Measurements from ENCODE around the gene TTC3.

The TTC3 gene

DNA sequence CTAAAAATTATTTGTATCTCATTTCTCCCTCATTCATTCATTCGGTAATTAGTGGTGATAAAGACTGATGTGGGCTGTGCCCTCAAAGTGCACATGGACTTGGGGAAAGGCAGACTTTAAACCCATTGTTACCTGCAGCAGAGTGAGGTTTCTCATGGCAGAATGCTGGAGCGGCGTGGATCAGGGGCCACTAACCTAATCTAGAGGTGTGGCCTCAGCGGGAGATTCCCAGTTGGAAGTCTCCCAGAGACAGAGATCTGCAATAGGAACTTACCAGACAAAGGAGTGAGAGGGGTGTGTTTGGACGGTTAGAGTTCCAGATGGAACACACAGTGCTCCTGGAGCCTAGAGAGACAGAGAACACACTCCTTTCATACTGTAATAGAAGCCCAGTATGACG is 120.6 kb downstream of the TTC3 start:
- DNase-seq (ENCODE audit: low read depth in 2 of 2), result no peak

DNA sequence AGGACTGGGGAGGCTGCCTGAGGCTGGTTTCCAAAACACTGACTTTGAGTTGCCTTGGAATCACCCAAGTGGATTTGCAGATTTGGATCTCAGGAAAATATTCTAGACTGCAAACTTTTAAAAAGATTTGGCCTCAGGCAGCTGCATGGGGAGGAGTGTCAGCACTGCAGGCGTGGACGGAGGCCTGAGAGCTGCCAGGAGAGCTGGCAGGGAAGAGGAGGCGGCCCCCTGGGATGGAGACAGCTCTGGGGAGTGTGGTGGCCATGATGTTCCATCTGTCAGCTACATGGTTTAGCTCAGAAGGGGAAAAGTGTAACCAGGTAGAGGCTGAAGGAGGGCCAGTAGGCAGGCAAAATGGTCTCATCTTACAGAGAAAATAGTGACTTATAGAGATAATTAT is 122.0 kb downstream of the TTC3 start:
- no peak for DNase-seq (ENCODE audit: low read depth in 2 of 2)

GRCh38 chr21:37195610-37196009 is 122.6 kb downstream of the TTC3 start:
- DNase-seq (ENCODE audit: low read depth in 2 of 2), result no peak

- no peak for DNase-seq (ENCODE audit: low read depth in 2 of 2)
Observed at GRCh38 chr21:37196847-37197246, 123.8 kb downstream of the TTC3 start.

- no peak for DNase-seq (ENCODE audit: low read depth in 2 of 2)
Observed at GRCh38 chr21:37197746-37198145, 124.7 kb downstream of the TTC3 start.

- DNase-seq (ENCODE audit: low read depth in 2 of 2), result no peak
Observed at GRCh38 chr21:37199057-37199924, 126.2 kb downstream of the TTC3 start.

DNA sequence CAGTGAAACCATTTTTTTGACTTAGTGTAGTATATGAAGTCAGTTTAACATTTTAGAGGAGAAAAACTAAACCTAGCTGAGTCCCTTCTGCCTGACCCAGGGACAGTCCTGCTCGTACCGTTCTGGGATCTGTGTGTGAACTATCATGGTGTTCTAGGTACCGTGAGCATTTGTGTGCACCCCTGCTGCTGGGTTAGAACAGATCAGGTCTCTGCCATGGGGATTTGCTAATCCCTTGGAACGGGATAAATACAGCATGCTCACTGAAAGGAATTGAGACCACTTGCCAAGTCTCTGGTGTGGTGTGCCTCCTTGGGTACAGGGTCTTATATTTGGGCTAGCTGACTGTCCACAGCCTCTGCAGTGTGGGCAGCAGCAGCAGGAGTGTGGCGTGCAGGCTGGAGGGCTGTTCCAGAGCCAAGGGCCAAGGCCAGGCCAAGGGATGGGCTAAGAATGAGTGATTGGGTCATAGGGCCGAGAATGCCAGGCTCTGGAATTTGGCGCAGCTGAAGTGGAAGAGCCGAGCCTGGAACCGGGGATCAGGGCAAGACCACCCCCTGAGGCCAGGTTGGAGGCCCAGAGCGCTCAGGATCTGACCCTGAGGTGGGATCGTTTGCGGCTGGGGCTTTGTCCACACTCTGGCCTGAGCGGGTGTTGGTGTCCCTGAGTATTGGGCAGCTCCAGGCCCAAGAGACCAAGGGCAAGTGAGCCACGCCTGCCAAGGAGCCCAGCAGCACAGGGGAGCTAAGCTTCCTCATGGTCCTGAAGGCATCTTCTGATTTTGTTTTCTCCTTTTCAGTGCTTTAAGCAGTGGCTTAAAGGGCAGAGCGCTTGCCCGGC is 127.8 kb downstream of the TTC3 start:
- no peak for DNase-seq (ENCODE audit: low read depth in 2 of 2)

DNA sequence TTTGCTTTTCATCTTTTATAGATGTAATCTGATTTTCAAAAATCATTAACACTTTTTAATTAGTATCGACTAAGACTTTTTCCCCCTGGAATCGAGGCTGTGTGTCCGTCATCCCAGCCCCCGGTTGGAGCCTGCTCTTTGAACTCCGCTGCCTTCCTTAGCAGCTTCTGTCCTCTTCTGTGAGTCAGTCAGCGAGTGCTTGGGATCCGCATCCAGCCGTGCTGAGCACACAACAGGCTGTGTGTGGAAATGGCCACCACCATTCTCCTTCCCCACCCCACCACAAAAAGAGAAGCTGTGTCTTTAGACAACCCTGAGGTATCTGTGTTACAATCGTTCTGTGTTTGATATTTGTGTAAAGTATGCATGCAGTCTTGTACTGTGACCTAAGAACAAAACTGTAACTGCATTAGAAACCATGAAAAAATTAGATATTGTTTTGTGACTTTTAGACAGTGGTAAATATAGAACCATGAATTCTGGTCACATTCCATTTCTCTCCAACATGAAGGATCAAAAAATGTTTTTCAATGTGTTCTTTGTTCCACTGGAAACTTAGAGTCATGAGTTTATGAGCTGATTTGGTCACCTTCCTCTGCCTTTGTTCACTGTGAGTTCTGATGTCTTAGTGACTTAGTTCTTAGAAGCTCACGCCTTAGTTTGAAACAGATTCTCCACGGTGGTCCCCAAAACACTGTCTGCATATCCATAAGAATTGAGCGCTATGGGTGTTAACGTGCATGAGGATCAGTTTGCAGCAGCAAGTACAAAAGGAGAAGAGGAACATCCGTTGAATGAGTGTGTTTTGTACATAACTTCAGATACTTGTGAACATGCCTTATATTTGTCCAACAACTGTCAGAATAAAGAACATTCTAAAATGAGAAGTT is 129.4 kb downstream of the TTC3 start:
- no peak for DNase-seq (ENCODE audit: low read depth in 2 of 2)

GRCh38 chr21:37204580-37204979 is 131.5 kb downstream of the TTC3 start:
- DNase-seq (ENCODE audit: low read depth in 2 of 2), result no peak

DNA sequence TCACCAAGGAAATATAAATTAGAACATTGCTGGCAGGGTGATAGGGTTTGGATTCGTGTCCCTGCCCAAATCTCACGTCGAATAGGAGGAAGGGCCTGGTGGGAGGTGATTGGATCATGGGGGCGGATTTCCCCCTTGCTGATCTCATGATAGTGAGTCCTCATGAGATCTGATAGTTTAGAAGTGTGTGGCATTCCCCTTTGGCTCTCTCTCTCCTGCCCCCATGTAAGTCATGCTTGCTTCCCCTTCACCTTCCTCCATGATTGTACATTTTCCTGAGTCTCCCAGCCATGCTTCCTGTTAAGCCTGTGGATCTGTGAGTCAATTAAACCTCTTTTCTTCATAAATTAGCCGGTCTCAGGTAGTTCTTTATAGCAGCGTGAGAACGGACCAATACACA is 133.4 kb downstream of the TTC3 start:
- DNase-seq (ENCODE audit: low read depth in 2 of 2), result no peak

DNA sequence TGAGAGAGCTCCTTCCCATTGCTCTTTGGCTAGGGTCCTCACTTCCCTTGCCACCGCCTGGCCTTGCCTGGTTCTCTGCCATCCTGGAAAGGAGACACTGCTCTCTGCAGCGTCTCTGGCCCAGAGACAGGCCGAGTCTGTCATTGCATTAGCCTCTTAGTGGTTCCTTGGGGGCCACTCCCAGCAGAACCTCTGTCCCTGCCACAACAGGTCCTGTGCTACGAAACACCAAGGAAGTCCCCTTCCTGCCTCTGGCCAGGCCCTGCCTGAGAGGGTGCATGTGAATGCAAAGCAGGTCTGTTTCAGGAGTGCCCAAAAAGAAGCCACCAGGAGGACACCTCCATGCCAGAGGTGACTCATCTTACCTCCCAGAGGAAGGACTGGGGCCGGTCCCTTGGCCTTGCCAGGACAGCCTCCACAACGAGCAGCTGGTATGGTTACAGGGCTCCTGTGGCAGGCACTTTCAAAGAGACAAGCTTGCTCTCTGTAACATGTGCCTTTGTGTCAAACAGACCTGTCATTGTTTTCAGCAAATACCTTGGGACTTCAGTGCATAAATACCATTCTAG is 134.5 kb downstream of the TTC3 start:
- no peak for DNase-seq (ENCODE audit: low read depth in 2 of 2)

DNA sequence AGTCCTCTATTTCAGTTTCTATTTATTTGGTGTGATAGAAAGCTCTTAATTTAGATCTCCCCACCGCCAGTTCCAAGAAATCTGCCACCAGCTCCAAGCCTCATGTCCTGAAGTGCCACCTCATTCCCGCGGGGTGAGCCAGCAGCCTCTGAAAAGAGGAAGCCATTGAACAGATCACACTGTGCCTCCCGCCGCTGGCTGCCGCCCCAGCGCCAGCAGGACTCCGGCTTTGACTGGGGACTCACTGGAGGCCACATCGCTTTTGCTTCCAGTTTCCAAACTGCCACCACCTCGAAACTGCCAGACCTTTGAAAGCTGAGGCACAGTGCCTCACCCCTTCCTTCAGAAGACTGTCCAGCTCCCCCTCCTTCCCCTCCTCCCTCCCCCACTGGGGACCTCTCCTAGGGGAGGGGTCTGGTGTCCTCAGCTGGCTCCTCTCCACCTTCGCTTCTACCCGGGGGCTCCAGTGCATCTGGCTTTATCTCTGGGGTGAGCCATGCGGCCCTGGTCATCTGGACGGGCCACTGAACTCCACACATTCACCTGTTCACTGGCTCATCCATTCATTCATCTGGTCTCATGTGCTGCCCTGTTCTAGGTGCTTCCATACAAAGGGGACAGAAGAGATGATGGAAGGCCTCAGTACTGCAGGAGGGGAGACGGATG is 135.1 kb downstream of the TTC3 start:
- no peak for DNase-seq (ENCODE audit: low read depth in 2 of 2)

DNA sequence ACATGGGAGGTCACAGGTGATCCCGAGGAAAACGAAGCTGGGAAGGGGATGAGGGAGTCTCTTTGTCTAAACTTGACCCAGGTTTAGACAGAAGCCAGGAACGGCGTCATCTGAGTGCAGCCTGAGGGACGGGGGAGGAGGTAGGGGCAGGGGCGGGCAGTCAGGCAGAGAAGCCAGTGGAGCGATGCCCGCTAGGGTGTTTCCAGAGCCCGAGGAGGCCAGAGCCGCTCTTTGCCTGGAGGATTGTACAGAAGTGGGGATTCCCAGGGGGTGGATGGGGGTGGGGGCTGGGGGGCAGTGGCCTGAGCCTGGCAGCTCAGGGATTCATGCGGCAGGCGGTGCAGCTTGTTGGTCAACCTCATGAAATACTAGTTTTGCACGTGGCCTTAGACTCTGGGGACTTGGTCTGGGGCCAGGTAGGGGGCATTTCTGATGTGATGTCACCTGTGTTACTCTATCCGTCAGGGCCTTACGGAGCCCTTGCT is 135.7 kb downstream of the TTC3 start:
- no peak for DNase-seq (ENCODE audit: low read depth in 2 of 2)

GRCh38 chr21:37210130-37210529 is 137.1 kb downstream of the TTC3 start:
- DNase-seq (ENCODE audit: low read depth in 2 of 2), result no peak

DNA sequence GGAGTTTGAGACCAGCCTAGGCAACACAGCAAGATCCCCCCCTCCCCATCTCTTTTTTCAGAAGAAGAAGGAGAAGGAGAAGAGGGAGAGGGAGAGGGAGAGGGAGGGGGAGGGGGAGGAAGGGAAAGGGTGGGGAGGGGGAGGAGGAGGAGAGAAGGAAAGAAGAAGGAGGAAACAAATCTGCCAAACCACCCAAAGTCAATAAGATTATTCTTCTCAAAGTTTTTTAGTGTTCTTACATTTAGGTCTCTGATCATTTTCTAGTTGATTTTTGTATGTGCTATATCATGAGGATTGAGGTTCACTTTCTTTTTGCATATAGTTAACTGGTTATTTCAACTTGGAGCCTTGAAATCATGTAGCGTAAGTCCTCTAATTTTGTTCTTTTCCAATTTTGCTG is 137.7 kb downstream of the TTC3 start:
- DNase-seq (ENCODE audit: low read depth in 2 of 2), result no peak

DNA sequence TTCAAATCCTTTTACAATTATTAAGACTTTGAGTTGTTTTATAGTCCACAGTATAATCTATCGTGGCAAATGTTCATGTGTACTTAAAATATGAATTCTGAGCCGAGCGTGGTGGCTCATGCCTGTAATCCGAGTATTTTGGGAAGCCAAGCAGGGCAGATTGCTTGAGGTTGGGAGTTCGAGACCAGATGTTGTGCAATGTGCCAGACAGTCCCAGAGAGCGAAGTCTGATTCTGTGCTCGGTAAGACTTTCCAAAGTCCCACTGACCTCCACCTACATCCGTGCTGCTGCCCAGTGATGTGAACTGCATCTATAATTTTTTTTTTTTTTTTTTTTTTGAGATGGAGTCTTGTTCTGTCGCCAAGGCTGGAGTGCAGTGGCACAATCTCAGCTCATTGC is 141.9 kb downstream of the TTC3 start:
- DNase-seq (ENCODE audit: low read depth in 2 of 2), result no peak

GRCh38 chr21:37219761-37220432 is 146.8 kb downstream of the TTC3 start:
- no peak for DNase-seq (ENCODE audit: low read depth in 2 of 2)

- DNase-seq (ENCODE audit: low read depth in 2 of 2), result no peak
Observed at GRCh38 chr21:37220433-37220980, 147.5 kb downstream of the TTC3 start.

- DNase-seq (ENCODE audit: low read depth in 2 of 2), result peak; percentile 94 to 96
Observed at GRCh38 chr21:37220981-37221664, 148.1 kb downstream of the TTC3 start.

Measured in activated CD8-positive, alpha-beta memory T cell treated with anti-CD3 and anti-CD28 coated beads for 4 hours (primary cell).